Measurements from ENCODE around the gene KRT78. TPM values are rescaled to one million over a fixed set of nuclear protein-coding genes. Genes with fewer than 3 reads are reported as not detected.
"Not testable (repeated sequence)": the region's sequence is repeated elsewhere in the genome, so short reads cannot be mapped to it uniquely, and the experiment has no call there.

Gene KRT78
- not detected for total RNA-seq

DNA sequence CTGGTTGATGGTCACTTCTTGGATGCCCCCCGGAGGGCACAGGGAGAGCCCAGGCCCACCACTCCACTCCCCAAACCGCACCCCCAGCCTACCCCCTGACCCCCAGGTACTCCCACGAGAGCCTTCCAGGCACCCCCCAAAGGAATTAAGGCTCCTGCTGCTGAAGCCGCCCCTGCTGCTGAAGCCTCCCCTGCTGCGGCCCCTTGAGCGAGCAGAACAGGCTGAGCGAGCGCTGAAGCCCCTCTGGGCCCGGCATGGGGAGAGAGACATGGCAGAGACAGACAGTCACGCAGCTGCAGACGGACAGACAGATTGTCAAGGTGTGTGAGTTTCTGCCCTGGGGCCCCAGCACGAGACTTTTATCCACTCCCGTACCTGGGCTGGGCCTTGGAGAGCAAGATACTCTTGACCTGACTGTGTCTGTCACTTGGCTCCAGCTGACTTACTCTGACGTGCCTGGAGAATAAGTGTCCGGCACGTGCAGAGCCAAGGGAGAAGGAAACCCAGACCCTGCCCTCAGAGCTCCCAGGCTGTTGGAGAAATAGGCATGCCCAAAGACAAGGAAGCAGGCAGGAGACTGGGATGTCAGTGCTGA is at the start of gene KRT78:
Gene KRT78, minus strand, starts transcription at position 334 of the 595 bp plus-strand sequence. Its CDS starts 64 bp downstream, at position 270.
- DNase-seq (ENCODE audit: low spot score): no peak

GRCh38 chr12:52896190-52897100 is 47.7 kb upstream of the KRT78 start:
- DNase-seq (ENCODE audit: low spot score): no peak

GRCh38 chr12:52895726-52896189 is 47.0 kb upstream of the KRT78 start:
- DNase-seq (ENCODE audit: low spot score): no peak

- no peak for DNase-seq (ENCODE audit: low spot score)
These were observed 44.2 kb upstream of the KRT78 start for GRCh38 chr12:52892974-52893373.

GRCh38 chr12:52892207-52892852 is 43.5 kb upstream of the KRT78 start:
- no peak for DNase-seq (ENCODE audit: low spot score)

- DNase-seq (ENCODE audit: low spot score): no peak
These were observed 42.2 kb upstream of the KRT78 start for GRCh38 chr12:52891044-52891443.

GRCh38 chr12:52890417-52890816 is 41.6 kb upstream of the KRT78 start:
- no peak for DNase-seq (ENCODE audit: low spot score)

DNA sequence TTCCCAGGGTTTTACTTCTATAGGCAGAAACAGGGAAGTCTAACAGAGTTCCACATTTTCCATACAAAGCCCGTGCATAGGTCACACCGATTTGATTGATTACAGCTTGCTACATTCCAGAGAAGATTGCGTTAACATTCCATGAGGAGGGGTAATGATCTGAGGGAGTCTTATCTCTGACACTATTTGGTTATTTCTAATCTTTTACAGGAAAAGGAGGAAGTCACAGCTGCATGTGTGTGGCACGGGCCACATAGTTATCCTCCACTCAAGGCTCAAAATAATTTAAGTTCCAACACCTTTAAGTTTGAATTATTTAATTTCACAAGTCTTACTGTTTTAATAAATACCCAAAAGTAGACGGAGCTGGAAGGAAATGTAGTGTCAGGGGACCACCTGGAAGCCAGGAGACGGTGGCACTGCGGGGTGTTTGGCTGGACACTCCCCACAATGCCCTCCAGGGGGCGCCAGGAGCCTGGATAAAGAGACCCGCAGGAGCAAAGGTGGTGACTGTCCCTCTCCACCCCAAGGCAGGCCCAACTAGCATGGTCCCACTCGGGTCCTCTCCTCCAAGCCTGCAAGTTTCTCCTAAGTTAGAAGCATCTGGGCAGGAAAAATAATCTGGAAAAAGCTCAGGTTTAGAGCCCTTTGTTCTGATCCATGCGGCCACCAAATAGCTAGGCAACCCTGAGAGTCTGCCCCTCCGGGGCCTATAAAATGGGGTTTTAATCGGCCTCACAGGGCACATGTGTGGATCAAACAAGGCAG is 35.9 kb upstream of the KRT78 start:
- DNase-seq (ENCODE audit: low spot score): peak; percentile 85

DNA sequence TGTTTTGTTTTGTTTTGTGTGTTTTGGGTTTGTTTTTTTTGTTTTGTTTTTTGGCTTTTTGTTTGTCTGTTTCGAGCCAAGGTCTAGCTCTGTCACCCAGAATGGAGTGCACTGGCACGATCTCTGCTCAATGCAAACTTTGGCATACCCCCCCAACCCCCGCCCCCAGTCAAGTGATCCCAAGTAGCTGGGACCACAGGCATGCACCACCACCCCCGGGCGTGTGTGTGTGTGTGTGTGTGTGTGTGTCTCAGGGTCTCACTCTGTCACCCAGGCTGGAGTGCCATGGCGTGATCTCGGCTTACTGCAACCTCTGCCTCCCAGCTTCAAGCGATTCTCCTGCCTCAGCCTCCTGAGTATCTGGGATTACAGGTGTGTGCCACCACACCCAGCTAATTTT is 31.7 kb upstream of the KRT78 start:
- not testable (repeated sequence) for DNase-seq (ENCODE audit: low spot score)

DNA sequence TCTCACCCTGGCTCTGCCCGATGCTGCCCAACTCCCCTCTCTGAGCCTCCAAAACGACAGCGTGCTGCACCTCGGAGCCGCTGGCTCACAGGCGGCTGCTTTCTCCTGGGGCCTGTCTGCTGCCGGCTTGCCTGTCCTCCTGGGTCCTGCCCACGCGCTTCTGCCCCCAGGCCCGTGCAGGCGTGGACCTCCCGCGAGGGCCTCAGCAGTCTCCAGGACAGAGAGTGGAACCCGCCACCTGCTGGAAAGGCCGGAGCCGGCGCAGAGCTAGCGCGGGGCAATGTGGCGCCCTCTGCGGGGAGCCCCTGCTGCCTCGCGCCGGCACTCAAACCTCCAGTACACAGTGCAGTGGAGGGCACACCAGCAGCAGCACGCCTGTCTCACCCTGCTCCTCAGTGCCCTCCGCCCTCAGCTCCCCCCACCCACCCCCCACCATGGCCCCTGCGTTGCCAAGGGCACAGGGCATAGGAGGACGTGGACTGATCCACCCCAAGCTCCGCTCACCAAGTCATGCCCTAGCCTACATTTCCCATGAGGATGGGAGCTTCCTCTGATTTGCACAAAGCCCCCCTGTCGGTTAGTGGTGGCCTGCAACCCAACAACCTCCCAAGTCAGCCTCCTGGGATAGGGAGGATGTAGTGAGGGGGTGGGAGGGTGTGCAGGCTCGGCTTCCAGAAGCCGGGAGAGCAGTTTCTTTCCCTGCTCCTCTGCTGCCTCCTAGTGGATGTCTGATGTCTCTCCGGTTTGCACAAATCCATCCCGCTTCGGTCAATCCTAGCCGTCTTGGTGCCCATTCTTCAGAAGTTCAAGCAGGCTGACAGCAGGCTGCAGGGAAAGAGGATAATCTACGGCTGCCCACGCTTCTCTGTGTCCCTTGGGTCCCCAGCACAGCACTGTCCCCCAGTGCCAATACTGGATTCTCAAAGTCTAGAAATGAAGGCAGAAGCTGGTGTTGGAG is 30.9 kb upstream of the KRT78 start:
- peak; percentile 87 for DNase-seq (ENCODE audit: low spot score)

DNA sequence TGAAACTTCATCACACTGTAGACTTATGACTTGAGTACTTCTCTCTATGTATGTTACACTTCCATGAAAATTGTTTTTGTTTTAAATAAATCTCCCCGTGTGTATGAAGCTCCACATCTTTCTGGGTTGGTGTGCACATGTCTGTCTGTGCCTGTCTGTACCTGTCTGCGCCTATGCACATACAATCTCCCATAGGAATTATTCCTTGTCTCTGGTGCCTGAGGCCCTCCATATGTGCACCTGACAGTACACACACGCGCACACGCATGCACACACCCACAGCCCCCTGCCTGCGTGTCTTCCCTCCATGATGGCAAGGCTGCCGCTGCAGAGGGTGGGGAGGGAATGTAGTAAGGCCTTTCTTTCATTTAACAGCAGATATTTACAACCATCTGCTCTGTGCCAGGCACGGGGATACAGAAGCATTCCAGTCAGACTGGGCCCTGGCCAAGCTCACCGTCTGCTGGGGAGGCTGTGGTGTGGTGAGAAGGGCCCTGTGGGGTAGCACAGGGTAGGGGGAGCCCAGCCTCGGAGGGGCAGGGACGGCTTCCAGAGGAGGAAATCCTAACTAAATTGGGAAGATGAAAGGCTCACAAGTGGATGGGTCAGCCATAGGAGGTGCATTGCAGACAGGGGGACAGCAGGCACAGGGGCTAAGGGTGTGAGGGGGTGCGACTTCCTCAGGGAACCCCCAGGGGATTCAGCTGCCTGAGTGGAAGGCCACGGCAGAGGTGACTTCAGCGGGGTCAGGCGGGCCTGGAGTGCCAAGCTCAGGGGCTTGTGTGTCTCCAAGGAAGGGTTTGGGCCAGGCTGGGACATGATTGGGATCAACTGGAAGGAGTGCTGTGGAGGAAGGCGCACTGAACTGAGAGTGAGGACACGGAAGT is 30.0 kb upstream of the KRT78 start:
- DNase-seq (ENCODE audit: low spot score): no peak

DNA sequence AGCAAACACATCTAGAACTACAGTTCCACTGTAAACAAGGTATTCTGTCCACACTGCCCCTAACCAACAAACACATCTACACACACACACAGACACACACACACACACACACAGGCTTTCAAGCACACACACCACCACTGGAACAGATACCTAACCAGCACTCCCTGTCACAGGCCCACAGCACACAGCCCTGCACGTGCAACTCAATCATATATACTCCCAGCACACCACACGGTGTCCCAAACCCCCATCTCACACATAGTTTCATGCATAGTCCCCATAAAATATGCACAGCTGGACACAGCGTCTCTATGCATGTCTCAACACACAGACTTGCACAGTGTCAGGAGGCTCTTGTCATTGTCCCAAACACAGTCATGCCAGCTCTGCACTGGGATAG is 28.4 kb upstream of the KRT78 start:
- DNase-seq (ENCODE audit: low spot score): no peak

DNA sequence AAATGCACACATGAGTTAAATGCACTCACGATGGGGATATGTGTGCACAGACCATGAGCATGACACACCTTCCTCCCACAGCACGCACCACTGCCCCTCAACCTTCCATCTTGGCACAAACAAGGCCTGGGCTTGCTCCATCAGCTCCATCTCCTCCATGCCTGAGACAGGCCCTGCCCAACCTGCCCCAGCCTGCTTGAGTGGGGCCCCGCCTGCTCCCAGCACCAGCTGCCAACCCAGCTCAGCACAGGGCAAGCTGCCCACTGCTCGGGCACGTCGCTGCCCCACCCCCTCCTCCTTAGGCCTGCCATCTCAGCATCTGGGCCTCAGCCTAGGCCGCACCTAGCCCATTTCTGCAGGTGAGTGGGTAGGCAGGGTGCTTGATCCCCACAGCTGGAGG is 27.6 kb upstream of the KRT78 start:
- peak; percentile 90 for DNase-seq (ENCODE audit: low spot score)

- DNase-seq (ENCODE audit: low spot score): no peak
These were observed 26.0 kb upstream of the KRT78 start for GRCh38 chr12:52874573-52875435.

GRCh38 chr12:52873832-52874572 is 25.2 kb upstream of the KRT78 start:
- DNase-seq (ENCODE audit: low spot score): peak; percentile 93

DNA sequence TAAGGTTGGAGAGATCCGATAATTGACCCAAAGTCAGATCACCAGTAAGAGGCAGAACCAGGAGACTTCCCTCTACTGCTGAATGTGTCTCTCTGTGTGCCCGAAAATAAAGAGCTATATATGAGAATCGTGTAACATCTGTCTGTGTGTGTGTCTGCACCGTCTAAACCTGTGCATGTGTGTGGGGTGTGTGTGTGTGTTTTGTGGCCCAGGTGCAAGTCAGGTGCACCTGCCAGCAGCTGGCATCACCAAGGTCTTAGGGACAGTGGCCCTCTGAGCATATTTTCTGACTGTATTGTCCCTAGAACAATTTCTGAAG is 24.7 kb upstream of the KRT78 start:
- no peak for DNase-seq (ENCODE audit: low spot score)

DNA sequence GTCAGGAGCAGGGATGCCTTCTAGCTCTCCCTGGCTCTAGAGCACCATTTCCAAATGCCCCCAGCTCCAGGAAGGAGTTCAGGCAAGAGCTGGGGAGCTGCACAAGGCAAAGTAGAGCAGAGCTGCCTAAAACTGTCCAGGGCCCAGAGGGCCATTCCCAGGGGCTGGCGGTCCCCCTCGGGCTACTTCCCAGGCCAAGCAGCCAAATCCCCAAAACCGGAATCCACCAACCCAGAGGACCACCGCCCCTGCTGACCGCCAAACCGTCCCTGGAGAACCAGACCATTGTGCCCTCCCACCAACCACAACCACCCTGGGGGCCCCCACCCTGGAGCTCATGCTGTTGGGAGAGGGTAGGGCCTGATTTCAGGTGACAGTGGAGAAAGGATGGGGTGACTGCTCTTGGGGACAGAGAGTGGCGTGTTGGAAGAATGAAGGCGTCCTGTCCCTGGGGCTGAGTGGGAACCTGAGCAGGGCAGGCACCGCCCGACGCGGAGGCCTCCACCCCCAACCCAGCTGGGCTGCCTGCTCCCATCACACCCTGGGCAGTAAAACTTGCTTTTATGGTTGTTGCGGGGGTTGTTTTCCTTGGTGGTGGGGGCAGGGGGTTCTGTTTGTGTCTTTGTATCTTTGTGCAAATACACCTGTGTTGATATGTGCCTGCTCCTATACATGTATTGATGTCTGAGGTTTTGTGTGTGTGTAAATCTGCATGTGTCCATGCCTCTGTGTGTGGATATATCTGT is 24.0 kb upstream of the KRT78 start:
- DNase-seq (ENCODE audit: low spot score): no peak
